ENCODE measurements around the gene ACOXL. TPM values are rescaled to one million over a fixed set of nuclear protein-coding genes. Genes with fewer than 3 reads are reported as not detected.

The ACOXL gene
- total and polyA plus RNA-seq, 4 donors: 4.4 to 32.8 (median 12.2) TPM

DNA sequence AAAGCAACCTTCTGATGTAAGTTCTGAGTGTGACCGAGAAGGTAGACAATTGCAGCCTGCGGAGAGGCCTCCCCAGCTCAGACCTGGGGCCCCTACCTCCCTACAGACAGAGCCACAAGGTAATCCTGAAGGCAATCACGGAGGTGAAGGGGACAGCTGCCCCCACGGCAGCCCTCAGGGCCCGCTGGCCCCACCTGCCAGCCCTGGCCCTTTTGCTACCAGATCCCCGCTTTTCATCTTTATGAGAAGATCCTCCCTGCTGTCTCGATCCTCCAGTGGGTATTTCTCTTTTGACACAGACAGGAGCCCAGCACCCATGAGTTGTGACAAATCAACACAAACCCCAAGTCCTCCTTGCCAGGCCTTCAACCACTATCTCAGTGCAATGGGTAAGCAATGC lies 391.4 kb downstream of the ACOXL start:
- no peak for ATAC-seq (ENCODE audit: insufficient read depth, low FRiP score)
- peak overlapping the region in 1 of 2 donors; percentile 82 for H3K9ac ChIP-seq (ENCODE audit: insufficient read depth in 1 of 2, low read length in 2 of 2)
- 91 to 94% methylated on average over 7 of the region's 7 CpGs for WGBS, 2 donors

DNA sequence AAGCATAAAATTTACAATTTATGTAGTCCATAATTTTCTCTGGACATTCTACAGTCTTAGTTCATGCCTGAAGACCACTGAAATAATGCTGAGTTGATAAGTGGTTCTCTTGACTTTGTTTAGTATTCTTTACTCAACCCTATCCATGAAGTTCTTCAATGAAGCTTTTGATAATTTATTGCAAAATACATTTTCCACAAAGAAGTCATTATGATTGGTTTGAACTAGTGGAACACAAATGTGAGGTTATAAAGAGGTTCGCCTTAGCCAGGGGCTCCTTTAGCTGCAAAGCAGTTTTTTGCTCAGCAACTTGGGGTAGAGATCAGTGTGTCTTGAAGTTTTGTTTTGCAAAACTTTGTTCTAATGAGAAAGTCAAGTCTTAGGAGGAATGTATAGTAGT lies 394.2 kb downstream of the ACOXL start:
- no peak for ATAC-seq (ENCODE audit: insufficient read depth, low FRiP score)
- 94 to 100% methylated on average over 1 of the region's 1 CpG for WGBS, 2 donors
- Histone ChIP-seq H3K27me3 (ENCODE audit: control insufficient read depth in 3 of 3, insufficient read depth in 3 of 3, low read length in 2 of 3) (no peaks in the 10 kb centered on the region), H3K9me3 (ENCODE audit: control insufficient read depth in 4 of 4, insufficient read depth in 3 of 4, low read length in 3 of 4) (no peaks in the 10 kb centered on the region), H3K9ac (ENCODE audit: insufficient read depth in 1 of 2, low read length in 2 of 2) (no peak overlapping the region), H3K4me3 (no peak overlapping the region), H3K36me3 (ENCODE audit: control insufficient read depth in 4 of 4, insufficient read depth in 4 of 4, low read length in 4 of 4) (peaks cover 10 to 35% (median 25%) of the 10 kb centered on the region in 4 donors), H3K27ac (ENCODE audit: low read depth in 1 of 2, low read length in 1 of 2) (no peak overlapping the region), H3K4me1 (ENCODE audit: control insufficient read depth in 5 of 5, insufficient read depth in 5 of 5, low read length in 5 of 5) (peaks cover 0 to 42% (median 5%) of the 10 kb centered on the region in 5 donors)
- DNase-seq: no peak
- TF ChIP-seq, protein P1, sequence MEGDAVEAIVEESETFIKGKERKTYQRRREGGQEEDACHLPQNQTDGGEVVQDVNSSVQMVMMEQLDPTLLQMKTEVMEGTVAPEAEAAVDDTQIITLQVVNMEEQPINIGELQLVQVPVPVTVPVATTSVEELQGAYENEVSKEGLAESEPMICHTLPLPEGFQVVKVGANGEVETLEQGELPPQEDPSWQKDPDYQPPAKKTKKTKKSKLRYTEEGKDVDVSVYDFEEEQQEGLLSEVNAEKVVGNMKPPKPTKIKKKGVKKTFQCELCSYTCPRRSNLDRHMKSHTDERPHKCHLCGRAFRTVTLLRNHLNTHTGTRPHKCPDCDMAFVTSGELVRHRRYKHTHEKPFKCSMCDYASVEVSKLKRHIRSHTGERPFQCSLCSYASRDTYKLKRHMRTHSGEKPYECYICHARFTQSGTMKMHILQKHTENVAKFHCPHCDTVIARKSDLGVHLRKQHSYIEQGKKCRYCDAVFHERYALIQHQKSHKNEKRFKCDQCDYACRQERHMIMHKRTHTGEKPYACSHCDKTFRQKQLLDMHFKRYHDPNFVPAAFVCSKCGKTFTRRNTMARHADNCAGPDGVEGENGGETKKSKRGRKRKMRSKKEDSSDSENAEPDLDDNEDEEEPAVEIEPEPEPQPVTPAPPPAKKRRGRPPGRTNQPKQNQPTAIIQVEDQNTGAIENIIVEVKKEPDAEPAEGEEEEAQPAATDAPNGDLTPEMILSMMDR (IDR thresholded peaks at IDR 0.05; ENCODE audit: control extremely low read depth, extremely low read depth): no peak

More for the DNA sequence above, 391.4 kb downstream of the ACOXL start:
- H3K4me3 ChIP-seq: no peak overlapping the region
- H3K4me1 ChIP-seq (ENCODE audit: control insufficient read depth in 5 of 5, insufficient read depth in 5 of 5, low read length in 5 of 5): peaks cover 0 to 59% (median 5%) of the 10 kb centered on the region in 5 donors
- no peak for DNase-seq
- TF ChIP-seq, protein P1 (IDR thresholded peaks at IDR 0.05; ENCODE audit: control extremely low read depth, extremely low read depth): no peak
- H3K27ac ChIP-seq (ENCODE audit: low read depth in 1 of 2, low read length in 1 of 2): no peak overlapping the region
- H3K36me3 ChIP-seq (ENCODE audit: control insufficient read depth in 4 of 4, insufficient read depth in 4 of 4, low read length in 4 of 4): peaks cover 9 to 25% (median 16%) of the 10 kb centered on the region in 4 donors
- no peaks in the 10 kb centered on the region for H3K9me3 ChIP-seq (ENCODE audit: control insufficient read depth in 4 of 4, insufficient read depth in 3 of 4, low read length in 3 of 4)
- H3K27me3 ChIP-seq (ENCODE audit: control insufficient read depth in 3 of 3, insufficient read depth in 3 of 3, low read length in 2 of 3): peaks cover 0 to 11% (median 10%) of the 10 kb centered on the region in 3 donors

DNA sequence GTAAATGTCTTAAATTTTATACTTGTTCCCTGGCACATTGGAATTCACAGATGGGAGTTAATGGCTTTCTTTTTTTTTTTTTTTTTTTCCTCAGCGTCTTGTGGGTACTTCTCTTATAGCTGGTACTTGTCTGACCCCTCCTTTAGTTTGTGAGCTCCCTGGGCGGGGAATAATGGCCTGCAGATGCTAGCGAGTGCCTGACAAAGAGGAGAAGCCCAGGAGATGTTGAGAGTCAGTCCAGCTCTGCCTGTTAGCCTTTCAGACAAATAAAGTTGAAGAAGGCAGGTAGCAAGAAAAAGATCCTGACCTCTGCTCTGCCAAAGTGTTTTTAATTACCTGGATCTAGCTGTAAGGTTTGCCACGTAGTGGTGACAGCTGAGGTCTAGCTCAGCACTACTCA lies 395.0 kb downstream of the ACOXL start:
- Histone ChIP-seq H3K27me3 (ENCODE audit: control insufficient read depth in 3 of 3, insufficient read depth in 3 of 3, low read length in 2 of 3) (no peaks in the 10 kb centered on the region), H3K36me3 (ENCODE audit: control insufficient read depth in 4 of 4, insufficient read depth in 4 of 4, low read length in 4 of 4) (peaks cover 10 to 35% (median 25%) of the 10 kb centered on the region in 4 donors), H3K9me3 (ENCODE audit: control insufficient read depth in 4 of 4, insufficient read depth in 3 of 4, low read length in 3 of 4) (no peaks in the 10 kb centered on the region), H3K4me3 (no peak overlapping the region), H3K27ac (ENCODE audit: low read depth in 1 of 2, low read length in 1 of 2) (no peak overlapping the region), H3K9ac (ENCODE audit: insufficient read depth in 1 of 2, low read length in 2 of 2) (no peak overlapping the region), H3K4me1 (ENCODE audit: control insufficient read depth in 5 of 5, insufficient read depth in 5 of 5, low read length in 5 of 5) (peaks cover 0 to 38% (median 5%) of the 10 kb centered on the region in 5 donors)
- TF ChIP-seq, protein P1 (IDR thresholded peaks at IDR 0.05; ENCODE audit: control extremely low read depth, extremely low read depth): no peak
- no peak for ATAC-seq (ENCODE audit: insufficient read depth, low FRiP score)
- WGBS, 2 donors: 88 to 96% methylated on average over 4 of the region's 4 CpGs
- no peak for DNase-seq

DNA sequence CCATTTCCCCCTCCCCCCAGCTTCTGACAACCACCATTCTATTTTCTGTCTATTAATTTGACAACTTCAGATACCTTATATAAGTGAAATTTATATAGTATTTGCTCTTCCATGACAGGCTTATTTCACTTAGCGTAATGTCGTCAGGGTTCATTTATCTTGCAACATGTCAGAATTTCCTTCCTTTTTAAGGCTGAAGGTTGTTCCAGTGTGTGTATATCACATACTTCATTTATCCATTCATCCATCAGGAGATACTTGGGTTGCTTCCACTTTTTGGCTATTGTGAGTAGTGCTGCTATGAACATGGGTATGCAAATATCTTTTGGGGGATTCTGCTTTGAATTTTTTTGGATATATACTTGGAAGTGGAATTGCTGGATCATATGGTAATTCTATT lies 395.7 kb downstream of the ACOXL start:
- H3K4me3 ChIP-seq: no peak overlapping the region
- H3K9ac ChIP-seq (ENCODE audit: insufficient read depth in 1 of 2, low read length in 2 of 2): no peak overlapping the region
- 38 to 70% methylated on average over 2 of the region's 2 CpGs for WGBS, 2 donors
- H3K4me1 ChIP-seq (ENCODE audit: control insufficient read depth in 5 of 5, insufficient read depth in 5 of 5, low read length in 5 of 5): peaks cover 0 to 38% (median 5%) of the 10 kb centered on the region in 5 donors
- peaks cover 10 to 35% (median 25%) of the 10 kb centered on the region in 4 donors for H3K36me3 ChIP-seq (ENCODE audit: control insufficient read depth in 4 of 4, insufficient read depth in 4 of 4, low read length in 4 of 4)
- ATAC-seq (ENCODE audit: insufficient read depth, low FRiP score) (no peak), DNase-seq (no peak)
- no peak overlapping the region for H3K27ac ChIP-seq (ENCODE audit: low read depth in 1 of 2, low read length in 1 of 2)
- H3K9me3 ChIP-seq (ENCODE audit: control insufficient read depth in 4 of 4, insufficient read depth in 3 of 4, low read length in 3 of 4): no peaks in the 10 kb centered on the region
- H3K27me3 ChIP-seq (ENCODE audit: control insufficient read depth in 3 of 3, insufficient read depth in 3 of 3, low read length in 2 of 3): no peaks in the 10 kb centered on the region
- TF ChIP-seq, protein P1 (IDR thresholded peaks at IDR 0.05; ENCODE audit: control extremely low read depth, extremely low read depth): no peak

All from lung (tissue), 12 donors.